Upper lobe of left lung (tissue), 6 donors: ENCODE measurements around the gene CALML5. TPM values are rescaled to one million over a fixed set of nuclear protein-coding genes. Genes with fewer than 3 reads are reported as not detected.

ENCODE experiments used
- ATAC-seq, 2 donors: fragments of 200-7000 bp; cut with Tn5 transposase; one replicate each; pipeline ENCODE4 v1.9.1; 2022; ENCODE audit warnings: mild to moderate bottlenecking in 2 of 2, moderate library complexity in 2 of 2; ENCODE audit not compliant: low FRiP score in 2 of 2
- DNase-seq, 2 donors: peaks; one replicate each; pipeline ENCODE4 v3.0.0-alpha.2; 2019 to 2020
- H3K27ac ChIP-seq, 4 donors: fragments of 200-600 bp; sonication (generic); one replicate each; pipeline ENCODE4 v1.5.1; 2016 to 2019
- H3K27me3 ChIP-seq, 4 donors: fragments of 200-600 bp; sonication (generic); one replicate each; pipeline ENCODE4 v1.5.1; 2017 to 2019
- H3K36me3 ChIP-seq, 4 donors: fragments of 200-600 bp; sonication (generic); one replicate each; pipeline ENCODE4 v1.5.1; 2016 to 2019
- H3K4me1 ChIP-seq, 4 donors: fragments of 200-600 bp; sonication (generic); one replicate each; pipeline ENCODE4 v1.5.1; 2018 to 2019
- H3K4me3 ChIP-seq, 4 donors: fragments of 200-600 bp; sonication (generic); one replicate each; pipeline ENCODE4 v1.5.1; 2017 to 2019; ENCODE audit warnings: mild to moderate bottlenecking in 2 of 4, moderate library complexity in 1 of 4
- H3K9me3 ChIP-seq, 4 donors: fragments of 200-600 bp; sonication (generic); one replicate each; pipeline ENCODE4 v1.5.1; 2018 to 2019
- EP300 ChIP-seq, 4 donors: sonication (generic); formaldehyde crosslinking; IDR thresholded peaks; one replicate each; pipeline ENCODE4 v1.5.1; 2017; ENCODE audit warnings: antibody characterized with exemption in 4 of 4, control low read depth in 2 of 4
- POLR2A ChIP-seq, 4 donors: fragments of 450-650 bp; IDR thresholded peaks; one replicate each; pipeline ENCODE4 v1.5.1; 2016 to 2017; ENCODE audit warnings: antibody characterized with exemption in 4 of 4, mild to moderate bottlenecking in 2 of 4
- POLR2AphosphoS5 ChIP-seq, 2 donors: sonication (generic); formaldehyde crosslinking; IDR thresholded peaks; one replicate each; pipeline ENCODE4 v1.5.1; 2017; ENCODE audit warnings: antibody characterized with exemption in 2 of 2
- WGBS, 2 donors: methylation state at CpG; one replicate each; pipeline ENCODE4 v1.1.5; 2017 to 2018; 5-methylcytosine and 5-hydroxymethylcytosine counted together
- total RNA-seq, 6 donors: library from RNA; depleted of rRNA in 4 of 6; stranded (reverse); fragments of >200 nt in 4 of 6; gene quantifications; one replicate each; pipeline versions ENCODE4 v1.1.0 to v1.2.1, GENCODE V29; 2016 to 2021
- TF ChIP-seq, protein P1 (sequence below), 6 experiments: fragments of 450-650 bp in 4 of 6; fragments of 200-600 bp in 2 of 6; sonication (generic) in 2 of 6; IDR thresholded peaks; one replicate each; pipeline ENCODE4 v1.5.1; 2016 to 2019; ENCODE audit warnings: antibody characterized with exemption in 6 of 6
- donor health status: DM: no; HTN: no; CAD: no; lungs with moderate emphysema.
- donor health status: DM: no; HTN: yes; CAD: no; lungs with severe emphysema.

Gene CALML5
- total RNA-seq, 6 donors from 2014 or later = not detected

DNA sequence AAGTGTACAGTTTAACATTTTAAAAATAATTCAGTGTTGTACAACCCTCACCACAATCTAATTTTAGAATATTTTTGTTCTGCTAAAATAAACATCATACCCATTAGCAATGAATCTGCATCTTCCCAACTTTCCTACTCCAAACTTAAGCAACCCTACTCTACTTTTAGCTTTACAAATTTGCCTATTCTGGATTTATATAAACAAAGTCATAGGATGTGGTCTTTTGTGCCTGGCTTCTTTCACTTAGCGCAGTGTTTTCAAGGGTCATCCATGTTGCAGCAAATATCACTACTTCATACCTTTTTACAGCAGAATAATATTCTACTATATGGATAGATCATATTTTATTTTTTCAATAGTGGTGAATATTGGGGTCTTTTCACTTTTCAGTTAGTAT, 44.3 kb upstream of the CALML5 start:
- WGBS, 2 donors = 95 to 100% methylated on average over 1 of the region's 1 CpG
- TF ChIP-seq, protein P1, sequence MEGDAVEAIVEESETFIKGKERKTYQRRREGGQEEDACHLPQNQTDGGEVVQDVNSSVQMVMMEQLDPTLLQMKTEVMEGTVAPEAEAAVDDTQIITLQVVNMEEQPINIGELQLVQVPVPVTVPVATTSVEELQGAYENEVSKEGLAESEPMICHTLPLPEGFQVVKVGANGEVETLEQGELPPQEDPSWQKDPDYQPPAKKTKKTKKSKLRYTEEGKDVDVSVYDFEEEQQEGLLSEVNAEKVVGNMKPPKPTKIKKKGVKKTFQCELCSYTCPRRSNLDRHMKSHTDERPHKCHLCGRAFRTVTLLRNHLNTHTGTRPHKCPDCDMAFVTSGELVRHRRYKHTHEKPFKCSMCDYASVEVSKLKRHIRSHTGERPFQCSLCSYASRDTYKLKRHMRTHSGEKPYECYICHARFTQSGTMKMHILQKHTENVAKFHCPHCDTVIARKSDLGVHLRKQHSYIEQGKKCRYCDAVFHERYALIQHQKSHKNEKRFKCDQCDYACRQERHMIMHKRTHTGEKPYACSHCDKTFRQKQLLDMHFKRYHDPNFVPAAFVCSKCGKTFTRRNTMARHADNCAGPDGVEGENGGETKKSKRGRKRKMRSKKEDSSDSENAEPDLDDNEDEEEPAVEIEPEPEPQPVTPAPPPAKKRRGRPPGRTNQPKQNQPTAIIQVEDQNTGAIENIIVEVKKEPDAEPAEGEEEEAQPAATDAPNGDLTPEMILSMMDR (IDR thresholded peaks at IDR 0.05) = no peak
- TF ChIP-seq POLR2A (IDR thresholded peaks at IDR 0.05) = no peak
- TF ChIP-seq POLR2AphosphoS5 (IDR thresholded peaks at IDR 0.05) = no peak
- TF ChIP-seq EP300 (IDR thresholded peaks at IDR 0.05) = no peak
- Histone ChIP-seq H3K36me3 (no peaks in the 10 kb centered on the region), H3K9me3 (peaks cover 0 to 6% (median 2%) of the 10 kb centered on the region in 4 donors), H3K27me3 (no peaks in the 10 kb centered on the region), H3K4me1 (peaks cover 37 to 47% (median 39%) of the 10 kb centered on the region in 4 donors), H3K4me3 (no peak overlapping the region), H3K27ac (no peak overlapping the region)
- DNase-seq (no peak), ATAC-seq (no peak)

DNA sequence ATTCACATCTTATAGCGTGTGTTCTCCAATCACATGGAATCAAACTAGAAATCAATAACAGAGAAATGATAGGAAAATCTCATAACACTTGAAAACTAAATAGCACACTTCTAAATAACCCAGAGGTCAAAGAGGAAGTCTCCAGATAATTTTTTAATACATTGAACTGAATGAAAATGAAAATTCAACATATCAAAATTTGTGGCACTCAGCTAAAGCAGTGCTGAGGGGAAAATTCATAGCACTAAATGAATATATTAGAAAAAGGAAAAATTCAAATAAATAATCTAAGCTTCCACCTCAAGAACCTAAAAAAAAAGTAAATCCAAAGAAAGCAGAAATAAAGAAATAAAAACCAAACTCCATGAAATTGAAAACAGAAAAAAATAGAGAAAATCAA, 42.7 kb upstream of the CALML5 start:
- H3K9me3 ChIP-seq = peaks cover 0 to 6% (median 2%) of the 10 kb centered on the region in 4 donors
- whole genome bisulfite sequencing, 2 donors = 98 to 100% methylated on average over 1 of the region's 1 CpG
- ATAC-seq (no peak), DNase-seq (no peak)
- H3K4me3 ChIP-seq = no peak overlapping the region
- no peak overlapping the region for H3K27ac ChIP-seq
- H3K36me3 ChIP-seq = no peaks in the 10 kb centered on the region
- H3K27me3 ChIP-seq = no peaks in the 10 kb centered on the region
- H3K4me1 ChIP-seq = peaks cover 23 to 32% (median 26%) of the 10 kb centered on the region in 4 donors
- TF ChIP-seq EP300 (IDR thresholded peaks at IDR 0.05) (no peak), POLR2AphosphoS5 (IDR thresholded peaks at IDR 0.05) (no peak), POLR2A (IDR thresholded peaks at IDR 0.05) (no peak)
- TF ChIP-seq, protein P1 (IDR thresholded peaks at IDR 0.05) = no peak

DNA sequence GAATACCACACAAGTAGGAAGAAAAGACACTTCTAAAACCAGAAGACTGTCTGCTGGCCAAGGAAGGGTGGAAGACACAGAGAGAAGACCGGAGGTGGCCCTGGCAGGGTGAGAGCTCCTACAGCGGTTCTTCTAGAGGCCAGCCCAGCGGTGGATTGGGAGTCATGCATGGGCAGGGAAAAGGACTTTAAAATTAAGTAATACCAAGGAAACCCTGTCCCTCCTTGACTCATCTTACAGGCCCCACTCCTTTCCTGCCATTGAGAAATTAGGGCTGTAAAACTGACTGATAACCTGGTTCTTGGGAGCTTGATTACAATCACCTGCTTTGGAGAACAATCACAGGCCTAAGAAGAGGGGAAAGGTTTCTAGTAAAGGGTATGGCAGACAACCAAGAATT, 41.5 kb upstream of the CALML5 start:
- H3K4me1 ChIP-seq = peaks cover 10 to 20% (median 15%) of the 10 kb centered on the region in 4 donors
- ATAC-seq (no peak), DNase-seq (no peak)
- H3K27me3 ChIP-seq = no peaks in the 10 kb centered on the region
- TF ChIP-seq, protein P1 (IDR thresholded peaks at IDR 0.05) = no peak
- TF ChIP-seq EP300 (IDR thresholded peaks at IDR 0.05) (no peak), POLR2A (IDR thresholded peaks at IDR 0.05) (no peak), POLR2AphosphoS5 (IDR thresholded peaks at IDR 0.05) (no peak)
- peaks cover 0 to 6% (median 2%) of the 10 kb centered on the region in 4 donors for H3K9me3 ChIP-seq
- WGBS, 2 donors = 94 to 97% methylated on average over 3 of the region's 3 CpGs
- H3K27ac ChIP-seq = no peak overlapping the region
- H3K4me3 ChIP-seq = no peak overlapping the region
- H3K36me3 ChIP-seq = no peaks in the 10 kb centered on the region

DNA sequence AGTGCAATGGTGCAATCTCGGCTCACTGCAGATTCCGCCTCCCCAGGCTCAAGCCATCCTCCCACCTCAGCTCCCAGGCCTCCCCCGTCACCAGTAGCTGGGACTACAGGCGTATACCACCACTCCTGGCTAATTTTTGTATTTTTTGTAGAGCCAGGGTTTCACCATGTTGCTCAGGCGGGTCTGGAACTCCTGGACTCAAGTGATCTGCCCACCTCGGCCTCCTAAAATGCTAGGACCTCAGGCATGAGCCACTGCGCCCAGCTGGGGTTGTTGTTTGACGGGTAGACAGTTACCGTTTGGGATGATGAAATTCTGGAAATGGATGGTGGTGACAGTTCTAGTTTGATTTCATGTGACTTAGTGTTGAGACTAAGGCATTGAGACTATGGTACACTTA, 40.7 kb upstream of the CALML5 start:
- Histone ChIP-seq H3K27ac (no peak overlapping the region), H3K27me3 (no peaks in the 10 kb centered on the region), H3K4me3 (no peak overlapping the region), H3K9me3 (peaks cover 0 to 6% (median 2%) of the 10 kb centered on the region in 4 donors), H3K4me1 (peaks cover 2 to 13% (median 8%) of the 10 kb centered on the region in 4 donors), H3K36me3 (no peaks in the 10 kb centered on the region)
- DNase-seq (no peak), ATAC-seq (no peak)
- WGBS, 2 donors = 88 to 92% methylated on average over 9 of the region's 9 CpGs
- TF ChIP-seq EP300 (IDR thresholded peaks at IDR 0.05) (no peak), POLR2A (IDR thresholded peaks at IDR 0.05) (no peak), POLR2AphosphoS5 (IDR thresholded peaks at IDR 0.05) (no peak)
- TF ChIP-seq, protein P1 (IDR thresholded peaks at IDR 0.05) = no peak
